AG09309 (cell line): ENCODE measurements around the gene ZDHHC16.

Experiments used
- DNase-seq: peaks from one replicate; pipeline ENCODE4 v3.0.0-alpha.2; 2010; ENCODE audit warnings: low read depth
- H3K4me3 ChIP-seq: 2 replicates; pipeline ENCODE4 v1.5.1; 2011; ENCODE audit warnings: mild to moderate bottlenecking, low read depth, low read length, moderate library complexity; ENCODE audit not compliant: control insufficient read depth
- CTCF ChIP-seq: IDR thresholded peaks from 2 replicates; pipeline ENCODE4 v1.5.1; 2011; ENCODE audit warnings: mild to moderate bottlenecking, low read depth, low read length, inconsistent platforms; ENCODE audit not compliant: insufficient read depth, control insufficient read depth; ENCODE audit errors: missing control alignments

Gene ZDHHC16

GRCh38 chr10:97425964-97426775 is 19.8 kb upstream of the ZDHHC16 start, which contains the start of gene PGAM1:
Gene PGAM1 (plus strand): TSS chr10:97426191. CDS start chr10:97426308, 117 bp downstream.
- TF ChIP-seq CTCF, result peak; percentile 75
- peak; percentile 85 for DNase-seq
- H3K4me3 ChIP-seq, result peak within 1 kb of the TSS; percentile 65

DNA sequence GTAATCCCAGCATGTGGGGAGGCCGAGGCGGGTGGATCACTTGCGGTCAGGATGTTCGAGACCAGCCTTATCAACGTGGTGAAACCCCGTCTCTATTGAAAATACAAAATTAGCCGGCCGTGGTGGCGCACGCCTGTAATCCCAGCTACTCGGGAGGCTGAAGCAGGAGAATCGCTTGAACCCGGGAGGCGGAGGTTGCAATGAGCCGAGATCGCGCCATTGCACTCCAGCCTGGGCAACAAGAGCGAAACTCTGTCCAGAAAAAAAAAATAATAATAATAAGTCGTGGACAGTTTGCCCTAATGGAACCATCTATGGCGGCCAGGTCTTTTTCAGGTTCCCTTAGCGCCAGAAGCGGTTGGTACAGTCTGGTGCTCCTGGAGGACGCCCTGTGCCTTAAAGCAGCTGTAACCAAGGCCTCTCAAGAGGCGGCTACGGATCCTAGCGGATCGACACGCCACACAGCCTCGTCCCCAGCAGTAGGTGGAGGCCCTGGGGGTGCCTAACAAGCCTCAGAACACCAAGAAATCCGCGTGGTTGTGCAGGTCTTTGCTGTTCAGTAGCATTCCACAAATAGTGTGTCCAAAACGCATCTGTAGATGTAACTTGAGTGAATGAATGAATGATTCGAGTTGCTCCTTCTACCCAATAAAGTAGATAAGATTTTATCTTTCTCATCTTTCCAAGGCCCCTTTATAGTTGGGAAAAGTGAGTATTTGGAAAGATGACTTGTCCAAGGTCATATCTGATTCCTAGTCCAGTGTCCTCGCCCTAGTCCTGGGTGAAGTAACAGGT is 19.0 kb upstream of the ZDHHC16 start:
- no peak for TF ChIP-seq CTCF
- no peak for DNase-seq
- peak overlapping the region; percentile 65 for H3K4me3 ChIP-seq

GRCh38 chr10:97427571-97428179 is 18.3 kb upstream of the ZDHHC16 start:
- no peak for DNase-seq
- TF ChIP-seq CTCF, result no peak
- peak overlapping the region; percentile 65 for H3K4me3 ChIP-seq

DNA sequence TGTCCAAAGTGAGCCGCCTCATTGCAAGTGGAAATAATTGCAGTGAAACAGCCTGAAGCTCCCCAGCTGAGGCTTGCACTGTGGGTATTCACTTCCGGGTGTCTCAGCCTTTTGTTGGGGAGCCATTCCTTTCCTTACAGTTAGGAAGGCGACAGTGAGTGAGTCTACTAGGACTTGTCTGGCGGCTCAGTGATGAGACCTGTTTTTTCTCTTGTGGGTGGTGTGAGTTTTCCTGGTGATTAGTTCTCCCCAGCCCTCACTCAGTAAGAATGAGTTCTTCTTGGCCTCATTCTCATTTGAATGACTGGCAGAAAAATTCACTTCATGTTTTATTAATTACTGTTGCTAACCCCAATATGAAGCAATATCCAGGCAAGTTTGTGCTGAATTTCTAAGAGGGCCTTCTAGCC is 17.4 kb upstream of the ZDHHC16 start:
- no peak for TF ChIP-seq CTCF
- peak overlapping the region; percentile 17 for H3K4me3 ChIP-seq
- no peak for DNase-seq

DNA sequence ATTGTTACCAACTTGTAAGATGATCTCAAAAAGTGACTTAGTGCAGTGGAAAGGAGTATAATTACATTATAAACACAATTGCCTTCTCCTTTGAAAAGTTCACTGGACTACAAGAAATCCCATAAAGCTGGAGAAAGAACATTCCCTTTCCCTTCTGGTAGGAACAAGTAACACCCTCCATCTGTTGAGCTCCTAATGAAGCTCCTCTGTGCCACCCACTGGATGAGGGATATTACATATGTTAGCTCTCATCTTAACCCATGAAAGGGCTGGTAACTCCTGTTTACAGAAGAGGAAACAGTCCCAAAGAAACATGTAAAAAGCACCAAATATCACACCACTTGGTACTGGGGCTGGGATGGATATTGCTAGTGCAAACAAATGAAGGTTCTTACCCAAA is 11.9 kb upstream of the ZDHHC16 start:
- no peak overlapping the region for H3K4me3 ChIP-seq
- DNase-seq, result no peak
- TF ChIP-seq CTCF, result no peak

GRCh38 chr10:97434557-97434956 is 11.4 kb upstream of the ZDHHC16 start:
- TF ChIP-seq CTCF, result no peak
- no peak for DNase-seq
- no peak overlapping the region for H3K4me3 ChIP-seq
